PFSK-1 (cell line): ENCODE data around the gene MED8.

Experiments
- POLR2AphosphoS5 ChIP-seq: IDR thresholded peaks from 2 replicates; pipeline ENCODE4 v1.6.1; 2012; ENCODE audit warnings: low read depth, mild to moderate bottlenecking, control low read depth, low read length, moderate library complexity
- SIN3A ChIP-seq: IDR thresholded peaks from 2 replicates; pipeline ENCODE4 v1.6.1; 2012; ENCODE audit warnings: mild to moderate bottlenecking, low read length, moderate library complexity, borderline replicate concordance; ENCODE audit not compliant: insufficient read depth
- TAF1 ChIP-seq: IDR thresholded peaks from 2 replicates; pipeline ENCODE4 v1.6.1; 2012; ENCODE audit warnings: low read length, control low read depth, borderline replicate concordance; ENCODE audit not compliant: insufficient read depth
- TF ChIP-seq, protein P1 (sequence below), 2 experiments: IDR thresholded peaks; 2 replicates each; pipeline versions ENCODE4 v1.6.1 to v1.8.0; 2011 to 2012; ENCODE audit warnings: low read depth in 2 of 2, low read length in 2 of 2, control low read depth in 1 of 2, inconsistent platforms in 1 of 2, mild to moderate bottlenecking in 1 of 2, moderate library complexity in 1 of 2; ENCODE audit not compliant: insufficient read depth in 1 of 2

- TF ChIP-seq, protein P1, sequence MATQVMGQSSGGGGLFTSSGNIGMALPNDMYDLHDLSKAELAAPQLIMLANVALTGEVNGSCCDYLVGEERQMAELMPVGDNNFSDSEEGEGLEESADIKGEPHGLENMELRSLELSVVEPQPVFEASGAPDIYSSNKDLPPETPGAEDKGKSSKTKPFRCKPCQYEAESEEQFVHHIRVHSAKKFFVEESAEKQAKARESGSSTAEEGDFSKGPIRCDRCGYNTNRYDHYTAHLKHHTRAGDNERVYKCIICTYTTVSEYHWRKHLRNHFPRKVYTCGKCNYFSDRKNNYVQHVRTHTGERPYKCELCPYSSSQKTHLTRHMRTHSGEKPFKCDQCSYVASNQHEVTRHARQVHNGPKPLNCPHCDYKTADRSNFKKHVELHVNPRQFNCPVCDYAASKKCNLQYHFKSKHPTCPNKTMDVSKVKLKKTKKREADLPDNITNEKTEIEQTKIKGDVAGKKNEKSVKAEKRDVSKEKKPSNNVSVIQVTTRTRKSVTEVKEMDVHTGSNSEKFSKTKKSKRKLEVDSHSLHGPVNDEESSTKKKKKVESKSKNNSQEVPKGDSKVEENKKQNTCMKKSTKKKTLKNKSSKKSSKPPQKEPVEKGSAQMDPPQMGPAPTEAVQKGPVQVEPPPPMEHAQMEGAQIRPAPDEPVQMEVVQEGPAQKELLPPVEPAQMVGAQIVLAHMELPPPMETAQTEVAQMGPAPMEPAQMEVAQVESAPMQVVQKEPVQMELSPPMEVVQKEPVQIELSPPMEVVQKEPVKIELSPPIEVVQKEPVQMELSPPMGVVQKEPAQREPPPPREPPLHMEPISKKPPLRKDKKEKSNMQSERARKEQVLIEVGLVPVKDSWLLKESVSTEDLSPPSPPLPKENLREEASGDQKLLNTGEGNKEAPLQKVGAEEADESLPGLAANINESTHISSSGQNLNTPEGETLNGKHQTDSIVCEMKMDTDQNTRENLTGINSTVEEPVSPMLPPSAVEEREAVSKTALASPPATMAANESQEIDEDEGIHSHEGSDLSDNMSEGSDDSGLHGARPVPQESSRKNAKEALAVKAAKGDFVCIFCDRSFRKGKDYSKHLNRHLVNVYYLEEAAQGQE (IDR thresholded peaks at IDR 0.05; ENCODE audit: insufficient read depth in 1 of 2, low read depth in 2 of 2, low read length in 2 of 2), result no peak
- TF ChIP-seq TAF1 (no peak), POLR2AphosphoS5 (no peak), SIN3A (no peak)
Measured at GRCh38 chr1:43349594-43350306, 39.9 kb downstream of the MED8 start.
